Activated CD4-positive, alpha-beta T cell treated with anti-CD3 and anti-CD28 coated beads, Interleukin-2, amount 50 U/mL, for 16 hours (primary cell): ENCODE data around the gene USP54.
"Not testable (repeated sequence)": the region's sequence is repeated elsewhere in the genome, so short reads cannot be mapped to it uniquely, and the experiment has no call there.

ENCODE experiments used
- DNase-seq: peaks from one replicate; pipeline ENCODE4 v3.0.0-alpha.2; 2020

Gene USP54

DNA sequence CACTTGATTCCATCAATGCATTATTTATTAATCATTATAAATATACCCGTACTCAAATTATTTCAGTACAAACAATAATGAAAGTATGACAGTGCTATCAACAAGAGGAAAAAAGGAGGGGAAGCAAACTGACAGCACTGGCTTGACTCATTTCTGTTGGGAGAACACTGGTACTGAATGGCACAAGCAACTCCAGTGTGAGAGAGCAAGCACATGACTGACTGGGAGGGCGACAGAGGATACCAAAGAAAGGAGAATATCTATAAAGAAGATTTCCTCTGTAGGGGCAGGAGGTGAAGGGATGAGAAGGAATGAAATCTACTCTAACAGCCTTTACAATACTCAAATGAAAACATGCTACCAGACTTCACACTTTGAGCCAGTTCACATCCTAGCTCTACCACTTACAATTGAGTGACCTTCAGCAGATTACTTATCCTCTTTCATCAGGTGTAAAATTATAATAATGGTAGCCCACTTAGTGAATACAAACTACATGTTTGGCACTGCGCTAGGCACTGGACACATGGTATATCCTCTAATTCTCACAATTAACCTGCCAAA lies 1.5 kb downstream of the USP54 start:
- no peak for DNase-seq

DNA sequence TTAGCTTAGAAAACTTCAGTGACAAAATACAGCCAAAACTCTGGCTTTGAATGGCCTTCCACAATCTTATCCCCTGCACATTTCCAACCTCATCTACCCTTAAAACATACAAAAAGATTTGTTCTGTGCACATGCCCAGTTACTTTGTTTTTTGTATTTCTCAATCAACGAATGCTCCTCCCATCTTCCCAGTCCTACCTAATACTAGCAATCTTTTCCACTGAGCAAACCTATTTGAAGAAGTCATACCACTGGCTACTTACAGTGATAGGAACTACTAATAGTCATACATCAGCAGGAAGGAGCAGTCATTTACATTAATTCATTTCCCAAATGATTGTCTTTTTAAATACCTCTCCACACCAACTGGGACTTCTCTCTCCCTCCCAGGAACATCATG lies 2.5 kb downstream of the USP54 start:
- no peak for DNase-seq

DNA sequence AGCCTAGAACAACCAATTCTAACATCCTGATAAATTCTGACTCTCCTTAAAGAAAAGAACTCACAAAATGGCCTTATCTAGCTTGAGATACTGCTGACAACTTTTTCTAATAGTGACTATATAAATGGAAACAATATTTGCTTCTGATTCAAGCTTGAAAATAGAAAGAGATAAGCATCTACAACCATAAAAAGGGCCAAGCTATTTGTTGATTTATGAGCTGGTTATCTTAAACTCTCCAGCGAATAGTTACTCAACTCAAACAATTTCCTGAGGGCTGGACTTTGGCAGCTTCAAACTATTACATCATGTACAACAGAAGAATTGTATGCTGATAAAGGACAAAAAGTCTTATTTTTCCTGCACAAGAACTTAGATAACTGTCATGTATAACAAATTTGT lies 4.6 kb downstream of the USP54 start:
- no peak for DNase-seq

DNA sequence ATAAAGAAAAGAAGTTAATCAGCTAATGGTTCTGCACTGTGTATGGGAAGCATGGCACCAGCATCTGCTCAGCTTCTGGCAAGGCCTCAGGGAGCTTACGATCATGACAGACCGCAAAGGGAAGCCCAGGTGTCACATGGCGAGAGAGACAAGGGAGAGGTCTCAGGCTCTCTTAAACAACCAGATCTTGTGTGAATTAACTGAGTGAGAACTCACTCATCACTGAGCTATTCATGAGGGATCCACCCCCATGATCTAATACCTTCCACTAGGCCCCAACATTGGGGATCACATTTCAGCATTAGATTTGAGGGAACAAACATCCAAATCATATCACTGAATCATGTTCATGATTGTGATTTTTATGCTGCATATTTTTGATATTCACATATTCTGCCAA lies 5.8 kb downstream of the USP54 start:
- no peak for DNase-seq

DNA sequence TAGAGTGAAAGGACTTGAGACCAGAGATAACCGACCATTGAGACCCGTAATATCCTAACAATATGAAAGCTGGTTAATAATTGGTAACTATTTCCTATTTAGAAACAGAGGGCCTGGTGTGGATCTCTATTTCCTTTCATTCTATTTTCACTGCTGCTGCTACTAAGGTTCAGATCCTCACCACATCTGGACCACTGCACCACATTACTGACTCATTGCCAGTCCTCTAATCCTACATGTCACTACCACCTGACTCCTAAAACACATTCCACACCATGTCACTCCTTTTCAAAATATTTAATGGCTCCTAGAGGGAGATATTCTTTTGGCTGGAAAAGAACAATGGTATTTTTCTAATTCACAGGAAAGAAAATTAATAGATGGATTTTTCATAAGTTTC lies 6.4 kb downstream of the USP54 start:
- DNase-seq = no peak

DNA sequence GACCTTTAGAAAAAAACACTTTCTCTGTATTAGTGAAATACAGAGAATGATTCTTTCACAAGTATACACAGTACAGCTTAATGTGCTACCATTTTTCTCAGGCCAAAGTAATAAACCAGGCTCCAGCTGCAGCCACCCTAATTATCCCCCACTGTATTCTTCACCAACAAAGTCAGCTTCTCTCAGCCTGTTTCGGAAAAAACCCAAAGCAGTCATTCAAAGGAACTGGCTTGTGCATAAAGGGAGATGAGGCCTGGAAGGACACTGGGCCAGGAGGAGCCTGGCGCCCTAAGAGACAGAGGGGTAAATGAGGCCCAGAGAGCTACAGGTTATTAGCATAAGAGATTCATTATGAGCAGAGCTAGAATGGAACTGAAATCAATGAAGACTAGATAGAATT lies 9.2 kb downstream of the USP54 start:
- DNase-seq = no peak

DNA sequence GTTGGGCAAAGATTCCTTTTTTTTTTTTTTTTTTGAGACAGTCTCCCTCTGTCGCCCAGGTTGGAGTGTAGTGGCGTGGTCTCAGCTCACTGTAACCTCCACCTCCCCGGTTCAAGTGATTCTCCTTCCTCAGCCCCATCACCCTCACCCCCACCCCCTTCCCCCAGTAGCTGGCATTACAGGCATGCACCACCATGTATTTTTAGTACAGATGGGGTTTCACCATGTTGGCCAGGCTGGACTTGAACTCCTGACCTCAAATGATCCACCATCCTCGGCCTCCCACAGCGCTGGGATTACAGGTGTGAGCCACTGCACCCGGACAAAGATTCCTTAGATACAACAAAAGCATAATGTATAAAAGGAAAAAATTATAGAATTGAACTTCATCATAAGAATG lies 12.2 kb downstream of the USP54 start:
- DNase-seq = not testable (repeated sequence)

DNA sequence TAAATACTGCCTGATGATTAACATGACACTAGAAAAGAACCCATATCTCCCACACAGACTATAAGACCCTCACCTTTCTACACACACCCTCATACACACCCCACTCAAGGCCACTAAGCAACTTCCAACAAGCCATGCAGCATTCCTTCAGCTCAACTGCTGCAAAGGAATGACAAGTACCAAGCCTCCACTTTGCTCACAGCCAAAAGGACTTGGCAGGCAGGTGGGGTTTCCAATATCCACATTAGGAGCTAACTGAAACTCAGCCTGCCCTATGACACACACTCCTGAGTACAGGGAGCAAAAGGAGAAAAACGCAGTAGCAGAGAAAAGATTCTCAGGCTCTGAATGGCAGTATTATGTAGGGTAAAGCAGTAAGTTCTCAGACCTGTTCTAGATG lies 13.4 kb downstream of the USP54 start:
- no peak for DNase-seq

DNA sequence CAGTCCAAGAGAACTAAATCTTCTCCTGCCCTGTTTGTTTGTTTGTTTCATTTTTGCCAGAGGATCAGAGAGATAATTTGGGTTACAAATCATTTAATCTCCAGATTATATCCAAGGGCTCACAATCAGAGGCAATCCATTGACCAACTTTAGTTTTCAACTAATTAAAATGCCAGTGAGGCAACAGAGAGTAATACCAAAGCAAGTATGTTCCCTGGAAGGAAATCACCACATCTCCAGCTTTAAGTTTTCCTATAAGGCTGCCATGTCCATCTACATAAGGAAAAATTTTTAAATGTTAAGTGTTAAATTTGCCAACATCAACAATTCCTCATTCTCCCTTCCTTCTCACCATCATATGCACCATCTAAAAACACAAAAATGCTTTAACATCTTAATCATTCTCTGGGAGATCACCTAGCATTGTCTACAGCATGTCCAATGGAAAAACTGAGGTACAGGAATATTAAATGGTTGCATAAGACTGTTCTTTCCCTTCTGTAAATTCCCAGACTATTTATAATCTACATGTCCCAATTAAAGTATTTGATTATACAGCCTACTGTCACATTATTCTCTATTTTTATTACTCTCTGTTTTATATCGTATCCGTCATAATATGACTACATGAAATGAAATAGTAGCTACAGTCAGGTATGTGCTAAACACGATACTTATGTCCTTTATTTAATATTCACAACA lies 14.1 kb downstream of the USP54 start:
- DNase-seq = no peak

DNA sequence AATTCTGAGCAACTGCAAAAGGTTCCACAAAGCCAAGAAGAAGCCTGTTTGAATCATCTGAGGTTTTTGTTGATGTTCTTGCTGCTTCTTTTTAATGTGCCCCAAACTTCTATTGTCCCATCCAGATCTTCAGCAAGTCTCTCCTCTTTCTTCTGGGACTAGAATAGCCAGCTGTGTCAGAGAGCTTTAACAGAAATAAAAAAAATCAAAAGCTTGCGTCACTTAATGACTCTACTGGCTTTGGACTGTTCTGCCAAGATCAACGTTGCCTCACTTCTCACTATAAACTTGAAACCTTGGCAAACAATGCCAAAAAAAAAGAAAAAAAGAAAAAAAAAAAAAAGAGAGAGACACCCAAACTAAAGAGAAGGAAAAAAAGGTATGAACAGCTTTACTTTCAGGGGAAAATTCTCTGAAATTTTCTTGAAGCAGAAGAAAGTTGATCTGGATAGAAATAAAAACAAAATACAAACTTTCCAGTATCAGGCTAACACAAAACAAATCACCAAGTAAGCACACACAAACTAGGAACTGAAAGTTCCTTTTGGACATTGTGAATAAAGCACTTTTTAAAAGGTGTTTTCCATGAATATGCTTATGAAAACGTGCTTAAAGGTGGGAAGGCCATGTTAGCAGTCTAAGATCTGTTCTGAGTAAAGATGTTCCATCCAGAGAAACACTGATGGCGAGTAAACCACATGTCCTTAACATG lies 14.8 kb downstream of the USP54 start:
- no peak for DNase-seq

DNA sequence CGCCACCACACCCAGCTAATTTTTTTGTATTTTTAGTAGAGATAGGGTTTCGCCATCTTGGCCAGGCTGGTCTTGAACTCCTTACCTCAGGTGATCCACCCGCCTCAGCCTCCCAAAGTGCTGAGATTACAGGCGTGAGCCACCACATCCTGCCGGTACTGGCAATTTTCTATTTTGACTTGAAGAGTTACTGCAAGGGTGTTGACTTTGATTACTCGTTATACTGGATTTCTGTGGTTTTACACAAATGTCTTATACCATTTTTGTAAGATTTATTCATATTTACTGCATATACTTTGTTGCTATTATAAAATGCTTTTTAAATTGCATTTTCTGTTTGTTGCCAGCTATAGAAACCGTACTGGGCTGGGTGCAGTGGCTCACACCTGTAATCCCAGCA lies 24.1 kb downstream of the USP54 start:
- DNase-seq = peak; percentile 5

DNA sequence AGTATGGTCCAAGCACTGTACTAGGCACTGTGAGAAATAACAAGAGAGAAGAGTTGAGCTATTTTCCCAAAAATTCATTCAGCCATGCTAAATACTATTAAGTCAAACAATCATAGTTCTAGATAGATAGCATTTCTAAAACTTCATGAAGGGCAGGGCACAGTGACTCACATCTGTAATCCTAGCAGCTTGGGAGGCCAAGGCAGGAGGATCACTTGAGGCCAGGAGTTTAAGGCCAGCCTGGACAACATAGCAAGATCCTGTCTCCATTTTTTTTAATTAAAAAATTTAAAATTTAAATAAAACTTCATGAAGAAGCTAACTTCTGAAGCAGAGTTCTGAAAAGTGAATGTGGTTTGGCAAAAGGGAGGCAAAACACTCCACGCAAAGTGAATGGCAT lies 29.9 kb downstream of the USP54 start:
- no peak for DNase-seq

DNA sequence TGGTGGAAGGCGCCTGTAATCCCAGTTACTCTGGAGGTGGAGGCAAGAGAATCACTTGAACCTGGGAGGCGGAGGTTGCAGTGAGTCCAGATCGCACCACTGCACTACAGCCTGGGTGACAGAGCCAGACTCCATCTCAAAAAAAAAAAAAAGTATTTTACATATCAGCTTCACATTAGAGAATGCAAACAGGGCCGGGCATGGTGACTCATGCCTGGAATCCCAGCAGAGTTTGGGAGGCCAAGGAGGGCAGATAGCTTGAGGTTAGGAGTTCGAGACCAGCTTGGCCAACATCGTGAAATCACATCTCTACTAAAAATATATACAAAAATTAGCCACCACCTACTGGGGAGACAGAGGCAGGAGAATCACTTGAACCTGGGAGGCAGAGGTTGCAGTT lies 31.6 kb downstream of the USP54 start:
- no peak for DNase-seq

DNA sequence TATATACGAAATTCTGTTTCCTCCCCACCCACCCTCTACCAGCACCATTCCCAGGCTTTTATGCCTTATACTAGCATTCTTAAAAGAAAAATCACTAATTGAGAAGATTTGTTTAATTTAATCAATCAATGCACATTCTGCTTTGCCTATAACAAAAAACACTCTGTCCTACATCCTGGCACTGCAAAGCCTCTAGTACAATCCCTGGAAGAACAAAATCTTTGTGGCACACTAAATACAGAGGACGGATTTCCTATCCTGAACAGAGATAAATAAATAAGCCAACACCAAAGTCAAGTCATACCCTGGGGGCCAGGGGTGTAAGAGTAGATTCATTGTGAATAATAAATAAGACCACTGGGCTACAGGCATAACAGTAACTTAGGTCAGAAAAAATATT lies 34.3 kb downstream of the USP54 start:
- DNase-seq = no peak

DNA sequence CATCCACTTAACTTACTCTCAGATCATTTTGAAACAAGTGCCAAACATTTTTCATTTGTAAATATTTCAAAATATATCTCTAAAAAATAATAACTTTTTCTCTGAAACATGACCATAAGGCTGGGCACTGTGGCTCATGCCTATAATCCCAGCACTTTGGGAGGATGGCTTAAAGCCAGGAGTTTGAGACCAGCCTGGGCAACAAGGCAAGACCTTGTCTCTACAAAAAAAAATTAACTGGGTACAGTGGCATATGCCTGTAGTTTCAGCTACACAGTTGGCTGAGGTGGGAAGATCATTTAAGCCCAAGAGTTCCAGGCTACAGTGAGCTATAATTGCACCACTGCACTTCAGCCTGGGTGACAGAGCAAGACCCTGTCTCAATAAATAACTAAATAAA lies 36.4 kb downstream of the USP54 start:
- no peak for DNase-seq

DNA sequence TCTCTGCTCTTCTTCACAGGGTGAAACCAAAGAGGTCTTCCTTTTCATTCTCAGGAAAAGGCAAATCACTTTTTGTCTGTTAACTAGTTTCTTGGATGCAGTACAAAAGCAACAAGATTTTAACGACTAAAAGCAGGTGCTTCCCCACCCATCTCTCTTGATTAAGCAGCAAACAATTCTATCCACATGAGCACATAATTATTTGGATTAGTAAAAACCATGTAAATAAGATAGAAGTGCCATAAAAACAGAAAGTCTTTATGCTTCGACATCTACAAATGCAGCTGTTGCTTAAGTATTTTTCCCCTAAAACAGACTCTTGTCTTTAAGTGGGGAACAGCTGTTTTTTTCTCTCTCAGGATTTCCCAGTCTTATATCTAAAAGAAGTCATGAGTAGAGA lies 37.4 kb downstream of the USP54 start:
- no peak for DNase-seq

DNA sequence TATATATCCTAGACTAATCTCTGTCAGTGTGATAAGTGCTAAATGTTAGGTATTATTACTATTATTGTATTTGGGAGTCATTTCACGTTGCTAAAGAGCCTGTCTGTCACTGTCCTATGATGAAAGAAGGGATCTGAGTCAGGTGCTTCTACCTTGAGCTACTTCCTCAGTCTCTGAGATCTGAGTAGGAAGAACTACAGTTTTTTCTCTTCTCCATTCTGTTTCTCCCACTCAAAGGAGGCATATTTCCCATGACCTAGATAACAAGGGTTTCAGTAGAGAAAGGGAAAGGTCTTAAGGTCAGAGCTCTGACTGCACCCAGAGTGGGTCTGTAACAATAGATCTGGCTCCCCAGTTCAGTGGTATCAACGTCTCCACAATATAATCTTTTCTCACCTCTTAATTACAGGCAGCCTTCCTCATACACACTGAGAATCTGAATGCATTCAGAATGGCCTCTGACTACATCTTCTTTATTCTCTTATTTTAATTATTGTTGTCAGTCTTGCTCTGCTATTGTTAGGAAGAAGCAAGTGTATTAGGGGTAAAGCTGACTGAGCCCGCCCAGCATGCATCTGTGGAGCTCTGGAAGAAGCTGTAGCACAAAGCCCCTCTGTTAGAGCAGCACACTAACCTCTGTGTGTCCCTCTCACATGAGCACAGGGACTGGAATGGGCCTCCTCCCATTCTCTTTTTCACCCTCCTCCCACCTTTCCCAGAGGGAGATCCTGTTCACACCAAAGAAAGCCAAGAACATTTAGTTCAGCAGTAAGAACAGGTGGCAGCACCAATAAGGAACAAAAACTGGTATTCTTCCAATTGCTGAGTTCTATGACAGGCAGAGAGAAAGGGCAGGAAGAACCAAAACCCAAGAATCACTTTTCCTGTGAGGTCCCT lies 38.1 kb downstream of the USP54 start:
- no peak for DNase-seq

DNA sequence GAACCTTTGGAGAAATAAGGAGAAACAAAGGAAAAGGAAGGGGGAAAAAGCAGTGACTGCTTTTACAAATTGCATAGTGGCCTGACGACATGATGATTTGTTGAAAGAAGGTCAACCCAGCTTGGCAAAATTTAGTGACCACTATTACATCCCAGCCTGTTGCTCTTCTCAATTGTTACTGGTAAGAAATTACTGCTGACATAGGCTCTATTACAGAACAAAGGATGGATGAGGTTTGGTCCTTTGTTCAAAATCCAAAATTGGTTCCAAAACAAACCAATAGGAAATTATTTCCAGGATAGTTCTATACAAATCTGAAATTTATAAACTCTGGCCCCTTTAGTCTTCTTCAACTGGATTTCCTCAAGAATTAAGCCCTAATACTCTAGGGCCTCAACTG lies 39.6 kb downstream of the USP54 start:
- DNase-seq = no peak

DNA sequence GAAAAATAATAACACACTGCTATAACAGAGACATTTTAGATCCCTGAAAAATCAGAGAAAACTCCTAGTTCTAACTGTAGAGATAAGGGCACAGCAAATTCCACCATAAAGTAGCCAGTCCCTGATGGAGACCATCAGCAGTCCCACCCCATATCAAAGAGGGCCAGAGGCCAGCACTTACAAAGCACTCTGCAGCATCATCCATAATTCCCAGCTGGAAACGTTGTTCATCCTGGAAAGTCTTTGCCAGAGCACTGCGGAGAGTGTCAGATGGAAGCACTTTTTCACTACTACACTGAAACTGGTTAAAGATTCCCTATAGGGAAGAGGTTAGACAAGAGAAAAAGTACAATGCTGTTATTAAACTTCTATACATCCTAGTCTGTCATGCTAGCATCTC lies 45.8 kb downstream of the USP54 start:
- DNase-seq = no peak

DNA sequence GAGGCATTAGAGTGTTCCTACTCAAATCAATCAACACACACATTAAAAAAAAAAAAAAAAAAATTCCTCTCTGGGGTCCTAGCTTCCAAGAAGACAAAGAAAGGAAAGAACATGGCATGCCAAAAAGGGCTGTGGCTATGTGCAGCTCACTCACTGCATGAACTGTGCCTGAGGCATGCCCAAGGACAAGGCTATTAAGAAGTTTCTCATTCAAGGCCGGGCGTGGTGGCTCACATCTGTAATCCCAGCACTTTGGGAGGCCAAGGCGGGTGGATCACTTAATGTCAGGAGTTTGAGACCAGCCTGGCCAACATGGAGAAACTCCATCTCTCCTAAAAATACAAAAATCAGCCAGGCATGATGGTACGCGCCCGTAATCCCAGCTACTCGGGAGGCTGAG lies 53.4 kb downstream of the USP54 start:
- no peak for DNase-seq

DNA sequence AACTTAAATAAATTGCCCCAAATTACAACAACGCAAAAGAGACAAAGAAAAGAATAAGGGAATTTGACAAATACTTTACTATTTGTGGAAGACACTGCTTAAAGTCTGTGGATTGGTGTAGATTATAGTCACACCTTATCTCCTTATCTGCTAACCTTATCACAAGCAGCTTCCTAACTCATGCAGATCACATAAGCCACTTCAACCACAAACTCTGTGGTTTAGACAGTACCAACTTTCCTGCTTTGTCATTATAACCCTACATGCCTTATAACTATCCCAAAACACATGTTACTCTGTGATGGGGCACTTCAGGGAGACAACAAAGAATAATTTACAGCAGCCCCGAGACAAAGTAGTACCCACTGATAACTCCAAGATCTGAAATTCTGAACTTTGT lies 53.9 kb downstream of the USP54 start:
- peak; percentile 23 for DNase-seq

DNA sequence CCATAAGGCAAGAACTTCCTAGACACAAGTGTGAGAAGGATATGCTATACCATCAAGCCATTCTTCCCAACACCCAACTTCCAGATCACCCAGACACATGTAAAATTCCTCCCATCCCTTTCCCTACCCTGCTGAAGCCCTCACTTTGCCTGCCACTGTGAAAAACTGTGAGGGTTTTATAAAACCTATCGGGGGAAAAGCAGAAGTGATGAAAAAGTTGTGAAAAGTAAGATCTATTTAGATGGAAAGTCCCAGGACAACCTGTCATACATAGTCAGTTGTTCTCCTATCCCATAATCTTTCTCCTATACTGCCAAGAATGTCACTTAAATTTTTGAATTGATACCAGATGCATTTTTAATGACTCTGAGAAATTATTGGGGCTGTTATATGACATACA lies 56.3 kb downstream of the USP54 start:
- DNase-seq = no peak

DNA sequence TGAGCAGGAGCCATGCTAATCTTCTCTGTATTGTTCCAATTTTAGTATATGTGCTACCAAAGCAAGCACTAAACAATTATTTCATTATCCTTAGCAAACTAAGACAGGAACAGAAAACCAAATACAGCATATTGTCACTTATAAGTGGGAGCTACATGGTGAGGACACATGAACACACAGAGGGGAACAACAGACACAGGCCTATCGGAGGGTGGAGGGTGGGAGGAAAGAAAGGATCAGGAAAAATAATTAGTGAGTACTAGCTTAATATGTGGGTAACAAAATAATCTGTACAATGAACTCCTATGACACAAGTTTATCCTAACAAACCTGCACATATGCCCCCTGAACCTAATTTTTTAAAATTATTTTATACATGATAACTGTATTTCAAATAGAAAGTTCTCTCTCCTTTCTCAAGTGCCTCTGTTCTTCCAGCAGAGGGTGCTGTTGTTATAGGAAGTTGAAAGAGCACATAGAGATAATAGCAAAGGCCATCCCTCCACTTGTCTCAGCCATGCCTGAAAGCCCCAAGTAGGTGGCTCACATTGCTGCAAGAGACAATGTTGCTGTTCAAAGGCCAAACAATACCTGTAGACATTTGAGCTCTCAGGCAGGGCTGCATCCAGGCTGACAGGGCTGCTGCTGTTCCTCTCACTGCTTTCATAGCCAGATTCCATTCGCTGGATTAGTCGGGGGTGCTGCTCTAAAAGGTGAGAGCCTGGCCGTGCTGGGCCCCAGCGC lies 61.9 kb downstream of the USP54 start:
- peak; percentile 81 for DNase-seq
